HG02970 (cell line): ENCODE data around the gene GLYR1.
A peak's percentile ranks its signal among the peaks of the same experiment; 100 is the strongest.

Experiments used
- ATAC-seq: cut with Tn5 transposase; IDR thresholded peaks from one replicate; pipeline ENCODE4 v1.9.1; 2021; ENCODE audit warnings: mild to moderate bottlenecking, moderate library complexity, moderate number of reproducible peaks; ENCODE audit not compliant: unreplicated experiment, low FRiP score

The GLYR1 gene

GRCh38 chr16:4852221-4852872, 5.3 kb upstream of the GLYR1 start:
- no peak for ATAC-seq

DNA sequence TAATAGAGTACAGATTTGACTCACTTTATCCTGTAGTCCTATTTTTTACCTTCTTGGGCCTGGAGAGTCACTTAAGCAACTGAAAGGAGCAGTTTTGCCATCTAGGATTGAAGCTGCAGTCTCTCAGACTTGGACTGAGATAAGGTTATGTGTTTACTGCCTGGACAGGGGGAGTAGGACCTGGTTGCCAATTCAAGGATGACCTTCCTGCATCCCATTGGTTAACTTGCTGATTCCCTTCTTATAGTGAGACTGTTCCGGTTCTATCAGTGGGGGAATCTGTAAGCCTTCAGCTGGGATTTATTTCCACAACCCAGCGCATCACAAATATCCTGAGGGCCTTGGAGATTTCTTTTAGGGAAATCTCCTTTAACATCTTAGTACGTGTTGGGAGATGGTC, 3.1 kb upstream of the GLYR1 start:
- no peak for ATAC-seq

GRCh38 chr16:4847774-4848587, 893 bp upstream of the GLYR1 start:
- peak; percentile 14 for ATAC-seq

DNA sequence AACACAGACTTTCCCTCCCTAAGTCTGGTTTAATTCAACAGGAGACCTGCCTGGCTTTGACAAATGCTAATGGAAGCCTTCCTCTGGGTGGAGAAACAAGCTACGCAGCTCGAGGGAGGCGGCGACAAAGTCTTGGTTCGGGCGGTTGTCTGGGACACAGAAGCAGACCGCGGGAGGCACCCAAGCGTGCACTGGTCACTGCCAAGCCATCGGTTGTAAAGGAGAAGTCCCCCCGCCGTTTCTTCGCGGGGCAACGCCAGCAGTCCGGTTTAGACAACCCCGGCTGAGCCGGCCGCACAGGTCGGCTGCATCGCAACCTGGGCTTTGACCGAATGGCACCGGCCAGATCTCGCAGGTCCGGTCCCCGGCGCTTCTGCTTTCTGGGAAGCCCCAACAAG, 586 bp downstream of the GLYR1 start:
- ATAC-seq, result peak; percentile 5

- no peak for ATAC-seq
Observed at GRCh38 chr16:4840984-4841383, 6.1 kb downstream of the GLYR1 start.

- ATAC-seq, result no peak
Observed at GRCh38 chr16:4839942-4840341, 7.1 kb downstream of the GLYR1 start.

GRCh38 chr16:4837733-4838501, 9.2 kb downstream of the GLYR1 start:
- ATAC-seq, result no peak

GRCh38 chr16:4836727-4837126, 10.4 kb downstream of the GLYR1 start:
- no peak for ATAC-seq

- no peak for ATAC-seq
Observed at GRCh38 chr16:4833584-4833983, 13.5 kb downstream of the GLYR1 start.

DNA sequence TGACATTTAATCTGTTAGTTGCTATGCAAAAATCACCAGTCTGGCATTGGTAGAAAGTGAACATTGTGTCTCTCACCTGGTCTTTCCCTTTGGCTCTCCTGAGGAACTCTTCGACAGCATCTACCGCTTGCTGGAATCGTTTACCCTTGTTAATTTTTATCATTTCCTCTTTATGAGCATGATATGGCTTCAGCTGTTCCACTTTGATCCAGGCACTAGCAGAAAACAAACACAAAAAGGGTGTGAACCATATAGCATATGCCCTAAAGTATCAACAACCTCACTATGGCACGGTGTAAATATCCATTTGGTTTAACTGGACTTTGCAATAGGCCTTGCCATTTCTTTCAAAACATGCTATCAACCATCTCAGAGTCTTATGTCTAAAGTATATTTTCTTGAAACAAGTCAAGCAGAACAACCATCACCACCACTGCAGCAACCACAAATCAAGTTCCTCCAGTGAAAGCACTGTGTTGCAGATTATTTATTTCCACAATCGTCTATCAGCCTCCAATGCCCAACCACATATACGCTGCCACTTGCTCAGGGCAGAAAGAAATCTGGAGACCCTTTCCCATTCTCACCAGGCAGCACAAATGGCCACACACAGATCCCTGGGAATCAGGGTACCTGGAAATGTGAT, 14.3 kb downstream of the GLYR1 start:
- no peak for ATAC-seq

DNA sequence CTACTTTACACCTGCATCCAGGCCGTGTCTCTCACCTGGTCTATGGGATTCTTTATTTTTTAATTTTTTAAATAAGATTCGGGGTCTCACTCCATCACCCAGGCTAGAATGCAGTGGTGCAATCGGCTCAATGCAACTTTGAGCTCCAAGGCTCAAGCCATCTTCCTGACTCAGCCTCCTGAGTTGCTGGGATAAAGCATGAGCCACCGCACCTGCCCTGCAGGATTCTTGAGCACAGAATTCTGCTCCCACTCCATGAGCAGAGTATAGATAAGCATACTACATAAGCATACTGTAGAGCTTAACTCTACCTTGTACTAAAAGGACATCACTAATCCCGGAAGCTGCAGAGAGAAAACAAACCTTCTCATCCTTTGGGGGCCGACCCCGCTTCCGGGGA, 15.5 kb downstream of the GLYR1 start:
- ATAC-seq, result no peak

DNA sequence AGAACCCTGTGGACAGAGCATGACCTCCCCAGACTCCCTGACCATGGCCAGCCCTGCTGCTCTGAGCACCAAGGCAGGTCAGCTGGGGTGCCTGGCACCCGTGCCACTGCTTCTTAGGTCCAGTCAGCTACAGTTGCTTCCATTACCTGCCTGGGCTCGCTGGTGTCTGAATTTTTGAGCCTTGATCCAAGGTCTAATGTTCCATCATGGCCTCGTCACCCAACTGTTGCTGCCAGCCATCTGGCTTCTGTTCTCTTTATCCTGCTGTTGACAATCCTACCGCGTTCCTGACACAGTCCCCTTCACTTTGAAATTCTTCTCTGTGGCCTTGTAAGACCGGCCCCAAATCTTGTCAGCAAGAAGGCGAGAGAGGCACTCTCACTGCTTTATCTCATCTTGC, 16.7 kb downstream of the GLYR1 start:
- ATAC-seq, result no peak

- no peak for ATAC-seq
Observed at GRCh38 chr16:4828567-4829321, 18.3 kb downstream of the GLYR1 start.

GRCh38 chr16:4826980-4827379, 20.1 kb downstream of the GLYR1 start:
- ATAC-seq, result no peak

DNA sequence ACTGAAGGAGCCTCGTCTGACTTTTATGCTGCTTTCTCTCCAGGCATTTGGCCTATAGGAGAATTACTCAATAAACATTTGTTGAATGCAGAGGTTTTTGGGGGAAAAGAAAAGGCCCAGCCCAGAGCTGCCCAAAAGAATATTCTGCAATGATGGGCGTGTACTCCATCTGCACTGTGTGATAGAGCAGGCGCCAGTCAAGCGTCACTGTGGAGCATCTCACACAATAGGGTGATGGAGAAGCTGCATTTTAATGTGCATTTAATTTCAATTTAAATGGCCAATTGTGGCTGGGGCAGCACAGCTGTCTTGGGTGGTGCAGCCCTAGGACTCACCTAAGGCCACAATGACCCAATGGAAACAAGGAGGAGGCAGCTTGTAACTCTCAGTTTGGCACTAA, 20.6 kb downstream of the GLYR1 start:
- no peak for ATAC-seq

DNA sequence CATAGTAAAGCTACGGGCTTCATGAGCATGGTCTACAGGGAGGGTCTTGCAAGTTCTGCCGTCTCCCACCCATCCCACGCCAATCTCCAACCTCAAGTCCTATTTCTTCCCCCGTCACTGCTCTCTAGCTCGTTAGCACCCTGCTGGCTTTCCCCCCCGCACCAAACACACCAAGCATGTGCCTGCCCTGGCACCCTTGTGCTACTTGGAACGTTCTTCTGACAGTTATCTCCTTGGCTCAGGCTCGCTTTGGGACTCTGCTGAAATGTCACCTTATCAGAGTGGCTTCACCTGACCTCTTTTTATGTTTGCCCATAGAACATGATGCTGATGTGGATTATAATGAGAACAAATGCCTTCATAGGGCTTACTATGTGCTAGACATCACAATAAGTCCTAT, 21.9 kb downstream of the GLYR1 start:
- ATAC-seq, result no peak

GRCh38 chr16:4820652-4821051, 26.4 kb downstream of the GLYR1 start:
- ATAC-seq, result no peak

- ATAC-seq, result no peak
Observed at GRCh38 chr16:4814542-4815173, 32.4 kb downstream of the GLYR1 start.

GRCh38 chr16:4814046-4814445, 33.0 kb downstream of the GLYR1 start:
- ATAC-seq, result no peak
